ENCODE measurements around the gene UTP14A. TPM values are rescaled to one million over a fixed set of nuclear protein-coding genes. Genes with fewer than 3 reads are reported as not detected.
"Not testable (repeated sequence)": the region's sequence is repeated elsewhere in the genome, so short reads cannot be mapped to it uniquely, and the experiment has no call there.

The UTP14A gene, protein sequence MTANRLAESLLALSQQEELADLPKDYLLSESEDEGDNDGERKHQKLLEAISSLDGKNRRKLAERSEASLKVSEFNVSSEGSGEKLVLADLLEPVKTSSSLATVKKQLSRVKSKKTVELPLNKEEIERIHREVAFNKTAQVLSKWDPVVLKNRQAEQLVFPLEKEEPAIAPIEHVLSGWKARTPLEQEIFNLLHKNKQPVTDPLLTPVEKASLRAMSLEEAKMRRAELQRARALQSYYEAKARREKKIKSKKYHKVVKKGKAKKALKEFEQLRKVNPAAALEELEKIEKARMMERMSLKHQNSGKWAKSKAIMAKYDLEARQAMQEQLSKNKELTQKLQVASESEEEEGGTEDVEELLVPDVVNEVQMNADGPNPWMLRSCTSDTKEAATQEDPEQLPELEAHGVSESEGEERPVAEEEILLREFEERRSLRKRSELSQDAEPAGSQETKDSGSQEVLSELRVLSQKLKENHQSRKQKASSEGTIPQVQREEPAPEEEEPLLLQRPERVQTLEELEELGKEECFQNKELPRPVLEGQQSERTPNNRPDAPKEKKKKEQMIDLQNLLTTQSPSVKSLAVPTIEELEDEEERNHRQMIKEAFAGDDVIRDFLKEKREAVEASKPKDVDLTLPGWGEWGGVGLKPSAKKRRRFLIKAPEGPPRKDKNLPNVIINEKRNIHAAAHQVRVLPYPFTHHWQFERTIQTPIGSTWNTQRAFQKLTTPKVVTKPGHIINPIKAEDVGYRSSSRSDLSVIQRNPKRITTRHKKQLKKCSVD
- 24.4 and 25.9 TPM in 2 replicates for total RNA-seq

DNA sequence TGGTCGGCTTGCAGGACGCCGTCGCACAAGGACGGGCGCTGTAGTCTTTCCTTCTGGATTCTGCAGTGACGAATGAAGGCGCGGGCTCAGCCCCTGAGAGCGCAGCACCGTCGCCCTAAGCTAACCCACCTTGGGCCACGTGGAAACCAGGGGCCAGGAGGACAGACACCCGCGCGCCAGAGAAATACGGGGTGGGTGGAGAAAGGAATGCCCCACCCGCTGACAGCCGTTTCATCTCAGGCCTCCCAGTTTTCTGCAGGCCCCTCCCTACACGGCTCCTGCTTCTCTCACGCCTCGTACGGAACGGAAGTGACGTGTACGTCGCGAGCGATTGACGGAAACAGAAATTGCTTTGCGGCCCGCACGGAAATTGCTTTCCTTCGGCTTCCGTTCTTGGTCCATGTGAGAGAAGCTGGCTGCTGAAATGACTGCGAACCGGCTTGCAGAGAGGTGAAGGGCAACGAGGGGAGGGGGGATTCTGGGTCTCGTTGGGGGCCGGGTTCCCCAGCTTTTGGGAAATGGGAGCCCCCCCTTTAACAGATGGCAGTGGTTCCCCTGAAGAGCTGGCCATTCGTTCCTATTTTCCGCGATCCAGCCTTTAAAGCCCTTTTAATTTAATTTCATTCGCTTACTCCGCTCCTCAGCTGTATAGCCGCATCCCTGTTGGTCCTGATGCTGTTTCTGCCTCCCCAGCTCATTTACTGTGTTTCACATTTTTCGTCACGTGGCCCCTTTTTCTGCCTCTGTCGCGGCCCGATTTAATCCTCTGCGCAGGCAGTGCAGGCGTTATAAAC is at the start of gene UTP14A:
Gene UTP14A, plus strand, starts transcription at position 378 of the 794 bp plus-strand sequence. Its CDS starts 47 bp downstream, at position 425.
- DNase-seq (ENCODE audit: low read depth), result peak; percentile 84

DNA sequence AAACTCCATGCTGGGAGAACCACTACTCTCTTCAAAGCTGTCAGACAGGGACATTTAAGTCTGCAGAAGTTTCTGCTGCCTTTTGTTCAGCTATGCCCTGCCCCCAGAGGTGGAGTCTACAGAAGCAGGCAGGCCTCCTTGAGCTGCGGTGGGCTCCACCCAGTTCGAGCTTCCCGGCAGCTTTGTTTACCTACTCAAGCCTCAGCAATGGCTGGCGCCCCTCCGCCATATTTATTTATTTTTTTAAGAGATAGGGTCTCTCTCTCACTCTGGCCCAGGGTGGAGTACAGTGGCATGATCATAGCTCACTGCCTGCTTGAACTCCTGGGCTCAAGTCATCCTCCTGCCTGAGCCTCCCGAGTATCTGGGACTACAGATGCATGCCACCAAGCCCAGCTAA is 46.8 kb upstream of the UTP14A start:
- DNase-seq (ENCODE audit: low read depth), result not testable (repeated sequence)

DNA sequence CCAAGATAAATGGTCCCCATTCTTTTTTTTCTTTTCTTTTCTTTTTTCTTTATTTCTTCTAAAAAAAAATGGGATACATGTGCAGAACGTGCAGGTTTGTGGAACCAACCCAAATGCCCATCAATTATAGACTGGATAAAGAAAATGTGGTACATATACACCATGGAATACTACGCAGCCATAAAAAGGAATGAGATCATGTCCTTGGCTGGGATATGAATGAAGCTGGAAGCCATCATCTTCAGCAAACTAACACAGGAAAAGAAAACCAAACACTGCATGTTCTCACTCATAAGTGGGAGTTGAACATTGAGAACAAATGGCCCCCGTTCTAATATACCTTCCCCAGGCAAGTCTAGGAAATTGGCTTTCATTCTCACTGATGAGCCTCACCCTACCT is 39.6 kb upstream of the UTP14A start:
- not testable (repeated sequence) for DNase-seq (ENCODE audit: low read depth)

DNA sequence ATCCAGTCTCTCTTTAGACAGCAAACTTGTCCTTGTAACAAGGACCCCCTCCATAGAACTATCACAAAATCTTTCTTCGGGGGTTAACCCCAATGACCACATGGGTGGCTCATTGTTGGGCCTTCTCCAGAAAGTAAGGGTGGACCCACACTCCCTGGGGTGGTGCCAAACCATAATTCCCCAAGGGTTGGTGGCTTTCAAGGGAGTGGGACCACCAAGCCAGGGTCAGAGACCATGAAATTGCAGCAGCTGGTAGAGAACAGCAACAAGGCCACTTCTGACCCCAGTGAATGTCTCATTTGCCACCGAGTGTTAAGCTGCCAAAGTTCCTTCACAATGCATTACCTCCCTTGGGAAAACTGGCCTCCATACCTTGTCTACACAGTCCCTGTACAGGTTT is 33.4 kb upstream of the UTP14A start:
- no peak for DNase-seq (ENCODE audit: low read depth)

DNA sequence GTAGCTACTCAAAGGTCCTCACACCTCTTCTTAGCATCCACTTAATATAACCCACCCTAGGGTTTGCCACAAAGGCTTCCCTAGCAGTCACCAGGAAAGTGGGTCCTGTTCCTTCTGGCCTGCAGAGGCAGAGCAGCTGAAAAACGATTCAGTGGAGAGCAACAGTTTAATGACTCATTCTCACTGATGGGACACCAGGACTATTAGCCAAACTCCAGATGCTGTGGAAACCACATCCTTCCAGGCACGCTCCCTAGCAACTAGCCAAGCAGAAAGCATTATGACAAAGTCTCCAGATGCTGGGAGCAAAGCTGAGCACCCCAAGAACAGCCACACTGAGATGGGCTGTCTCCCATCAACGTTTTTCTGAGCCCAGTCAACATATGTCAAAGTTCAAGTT is 30.3 kb upstream of the UTP14A start:
- DNase-seq (ENCODE audit: low read depth), result peak; percentile 81

DNA sequence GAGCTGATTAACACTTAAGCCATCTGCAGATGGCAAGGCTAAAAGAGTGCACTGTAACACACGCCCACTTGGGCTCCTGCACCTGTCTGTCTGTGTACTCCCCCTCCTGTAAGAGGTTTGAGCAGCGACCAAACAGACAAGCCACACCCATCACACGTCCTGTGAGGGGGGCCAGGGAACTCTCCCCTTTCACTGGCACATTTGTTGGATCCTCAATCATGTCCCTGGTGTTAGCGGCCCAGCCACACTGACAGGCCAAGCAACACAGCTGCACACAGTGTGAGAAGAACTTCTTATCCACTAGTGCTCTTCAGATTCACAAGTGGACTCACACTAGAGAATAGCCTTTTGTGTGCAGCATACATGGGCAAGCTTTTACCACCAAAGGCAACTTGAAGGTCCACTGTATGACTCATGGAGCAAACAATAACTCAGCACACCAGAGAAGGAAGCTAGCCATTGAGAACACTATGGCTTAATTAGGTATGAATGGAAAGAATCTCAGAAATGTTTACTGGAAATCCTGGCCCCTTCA is 29.1 kb upstream of the UTP14A start:
- peak; percentile 87 for DNase-seq (ENCODE audit: low read depth)

DNA sequence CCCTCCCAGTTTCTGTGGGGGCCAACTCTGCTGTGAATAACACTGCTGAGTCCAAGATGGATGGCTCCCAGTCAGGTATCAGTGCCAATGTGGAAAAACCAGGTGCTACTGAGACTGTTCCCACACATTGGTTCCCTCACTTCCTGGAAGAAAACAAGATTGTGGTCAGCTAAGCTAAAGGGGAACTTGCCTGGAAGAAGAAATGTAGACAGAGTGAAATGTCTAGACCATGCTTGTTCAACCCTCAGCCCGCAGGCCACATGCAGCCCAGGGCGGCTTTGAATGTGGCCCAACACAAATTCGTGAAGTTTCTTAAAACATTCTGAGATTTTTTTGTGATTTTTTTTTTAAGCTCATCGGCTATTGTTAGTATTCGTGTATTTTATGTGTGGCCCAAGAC is 28.6 kb upstream of the UTP14A start:
- DNase-seq (ENCODE audit: low read depth), result no peak

DNA sequence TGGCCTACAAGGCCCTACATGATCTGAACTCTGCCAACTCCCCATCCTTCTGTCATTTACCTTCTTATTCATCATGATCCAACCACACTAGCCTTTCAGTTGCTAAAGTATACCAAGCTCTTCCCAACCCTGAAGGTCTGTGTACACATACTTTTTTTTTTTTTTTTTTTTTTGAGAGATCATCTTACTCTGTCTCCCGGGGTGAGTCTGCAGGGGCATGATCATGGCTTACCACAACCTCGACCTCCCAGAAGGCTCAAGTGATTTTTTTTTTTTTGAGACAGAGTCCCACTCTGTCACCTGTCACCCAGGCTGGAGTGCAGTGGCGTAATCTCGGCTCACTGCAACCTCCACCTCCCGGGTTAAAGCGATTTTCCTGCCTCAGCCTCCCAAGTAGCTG is 5.9 kb upstream of the UTP14A start:
- DNase-seq (ENCODE audit: low read depth), result no peak

DNA sequence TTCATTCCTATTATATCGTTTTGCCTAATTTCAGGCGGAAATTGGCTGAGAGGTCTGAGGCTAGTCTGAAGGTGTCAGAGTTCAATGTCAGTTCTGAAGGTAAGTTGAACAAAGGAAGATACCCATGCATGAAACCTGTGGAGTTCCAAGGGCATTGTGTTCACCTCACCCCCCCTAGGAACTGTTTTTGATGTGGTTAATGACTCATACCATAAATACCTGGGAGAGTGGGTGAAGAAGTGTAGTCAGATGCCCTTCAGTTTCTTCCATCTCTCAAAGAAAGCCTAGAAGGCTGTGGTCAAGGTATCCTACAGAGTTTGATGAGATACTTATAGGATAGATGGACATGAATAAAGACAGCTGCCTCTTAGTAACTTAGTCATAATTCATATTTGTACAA is 2.7 kb downstream of the UTP14A start:
- peak; percentile 35 for DNase-seq (ENCODE audit: low read depth)

DNA sequence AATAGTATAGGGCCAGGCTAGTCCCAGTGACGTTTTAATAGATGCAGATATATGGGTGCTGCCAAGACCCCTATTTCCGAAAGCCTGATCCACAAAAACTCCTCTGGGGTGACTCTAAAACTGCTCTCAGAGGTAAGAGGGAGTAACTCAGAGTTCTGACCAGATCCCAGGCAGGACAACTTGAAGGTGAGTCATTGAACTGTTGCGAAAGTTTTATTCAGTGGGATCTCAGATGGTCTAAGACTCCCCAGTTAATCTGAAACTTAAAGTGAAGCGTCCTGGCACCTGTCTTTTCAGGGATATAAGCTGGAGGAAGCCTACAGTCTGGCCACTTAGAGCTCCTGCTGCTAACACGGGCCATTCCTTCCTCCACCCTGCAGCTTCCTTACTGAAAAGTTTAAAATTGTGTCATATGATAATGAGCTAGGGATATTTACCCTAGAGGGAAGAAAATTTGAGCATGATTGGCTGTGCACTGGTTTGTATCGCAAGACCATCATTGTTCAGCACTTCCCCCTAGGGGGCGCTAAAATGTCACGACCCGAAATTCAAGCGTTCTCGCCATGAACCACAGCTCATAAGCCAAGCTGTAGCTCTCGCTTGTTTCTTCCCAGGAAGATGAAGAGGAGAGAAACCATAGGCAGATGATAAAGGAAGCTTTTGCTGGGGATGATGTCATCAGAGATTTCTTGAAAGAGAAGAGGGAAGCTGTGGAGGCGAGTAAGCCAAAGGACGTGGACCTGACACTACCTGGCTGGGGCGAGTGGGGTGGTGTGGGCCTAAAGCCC is 19.5 kb downstream of the UTP14A start:
- peak; percentile 76 for DNase-seq (ENCODE audit: low read depth)

DNA sequence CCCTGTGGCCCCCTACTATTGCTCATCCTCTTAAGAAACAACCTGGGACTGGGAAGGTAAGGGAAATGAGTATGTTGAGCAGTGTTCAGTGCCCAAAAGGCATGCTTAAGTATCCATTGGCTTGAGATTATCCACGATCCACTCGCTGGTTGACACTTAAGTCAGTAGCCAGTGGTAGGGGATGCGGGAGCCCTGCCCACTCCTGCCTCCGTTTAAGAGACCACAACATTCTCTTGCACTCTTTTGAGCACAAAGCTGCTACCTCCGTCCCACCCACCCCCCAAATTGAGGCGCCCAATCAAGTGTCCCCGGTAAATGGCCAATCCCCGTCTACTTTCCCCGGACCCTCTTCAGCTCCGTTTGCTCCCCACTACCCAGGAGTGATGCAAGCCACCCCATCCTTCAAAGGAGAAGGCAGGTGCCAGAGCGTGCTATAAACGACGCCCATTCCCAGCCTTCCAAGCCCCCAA is 25.0 kb downstream of the UTP14A start:
- DNase-seq (ENCODE audit: low read depth), result no peak

DNA sequence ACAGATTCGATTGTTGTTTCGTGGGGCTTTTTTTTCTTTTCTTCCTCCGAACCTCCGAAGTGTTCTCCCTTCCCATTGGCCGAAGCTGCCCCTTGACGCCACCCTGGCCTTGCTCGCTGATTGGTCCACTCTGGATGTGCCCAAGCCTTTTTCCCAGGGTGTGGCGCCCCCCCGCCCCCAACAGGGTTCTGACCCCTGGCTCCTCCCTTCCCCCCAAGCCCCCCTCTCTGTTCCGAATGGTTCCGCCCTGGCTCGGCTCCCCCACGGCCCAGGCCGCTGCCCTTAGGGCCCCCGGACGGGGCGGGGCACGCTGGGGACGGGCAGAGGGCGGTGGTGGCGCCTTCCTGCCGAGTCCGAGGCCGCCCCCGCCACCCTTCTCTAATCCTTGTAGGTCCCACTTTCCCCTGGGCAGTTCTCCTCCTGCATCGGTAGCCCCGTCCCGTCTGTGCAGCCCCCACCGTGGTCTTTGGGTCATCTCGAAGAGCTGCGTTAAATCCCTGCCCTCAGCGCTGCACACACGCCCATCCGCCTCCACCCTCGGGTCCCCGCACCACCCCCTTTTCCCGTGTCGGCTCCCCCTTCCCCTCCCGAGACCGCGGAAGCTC is 25.5 kb downstream of the UTP14A start:
- DNase-seq (ENCODE audit: low read depth), result peak; percentile 68

DNA sequence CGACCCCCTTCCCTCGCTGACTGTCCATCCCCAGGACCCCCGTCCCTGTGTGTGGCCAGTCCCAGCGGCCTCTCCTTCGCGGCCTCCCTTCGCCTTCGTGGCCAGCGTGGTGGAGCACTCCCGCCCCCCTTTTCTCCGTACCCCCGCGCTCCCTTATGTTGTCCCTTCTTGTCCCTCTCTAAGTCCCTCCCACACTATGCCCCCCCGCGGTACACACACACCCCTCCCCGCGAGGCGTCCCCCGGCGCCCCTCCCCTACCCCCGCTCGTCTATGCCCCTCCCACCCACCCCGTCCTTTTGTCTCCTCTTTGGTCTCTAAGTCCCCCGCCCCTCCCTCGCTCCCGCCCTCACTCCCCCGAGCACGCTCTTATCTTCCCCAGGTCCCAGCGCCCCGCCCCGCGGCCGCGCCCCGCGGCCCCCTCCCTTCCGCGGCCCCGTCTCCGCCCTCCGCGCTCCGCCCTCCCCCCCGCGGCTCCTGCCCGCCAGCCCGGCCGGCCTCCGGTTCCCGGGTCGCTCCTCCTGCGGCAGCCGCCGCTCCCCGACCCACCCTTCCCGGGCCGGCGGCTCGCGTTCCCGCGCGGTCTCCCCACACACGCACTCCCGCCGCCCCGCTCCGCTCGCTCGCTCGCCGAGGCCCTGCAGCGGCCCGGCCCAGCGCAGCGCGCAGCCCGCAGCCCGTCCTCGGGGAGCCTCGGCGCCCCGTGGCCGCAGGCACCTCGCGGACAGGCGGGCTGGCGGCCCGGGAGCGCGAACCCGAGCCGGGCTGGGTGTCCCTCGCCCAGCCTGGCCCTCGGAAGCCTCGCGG is 26.3 kb downstream of the UTP14A start:
- peak; percentile 66 for DNase-seq (ENCODE audit: low read depth)

DNA sequence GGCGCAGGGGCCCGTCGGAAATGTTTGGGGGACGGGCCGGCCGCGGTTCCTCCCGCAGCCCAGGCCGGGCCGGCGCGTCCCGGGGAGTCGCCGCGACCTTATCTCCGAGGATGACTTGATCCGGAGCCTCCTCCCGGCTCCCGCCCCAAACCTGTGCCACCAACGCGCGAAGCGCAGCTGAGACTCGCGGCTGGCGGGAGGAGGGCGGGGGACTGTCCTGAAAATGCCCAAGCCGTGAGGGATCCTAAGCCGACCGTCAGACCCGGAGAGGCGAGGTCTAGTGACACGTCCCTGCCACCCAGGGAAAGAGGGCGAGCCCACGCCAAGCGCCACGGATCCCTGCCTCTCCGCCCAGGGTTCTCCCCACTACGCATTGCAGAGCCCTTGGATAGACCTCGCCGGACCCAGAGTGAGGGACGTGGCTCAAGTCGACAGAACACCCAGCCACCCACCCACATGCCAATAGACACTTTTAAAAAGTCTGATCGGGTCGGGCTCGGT is 26.9 kb downstream of the UTP14A start:
- DNase-seq (ENCODE audit: low read depth), result no peak

DNA sequence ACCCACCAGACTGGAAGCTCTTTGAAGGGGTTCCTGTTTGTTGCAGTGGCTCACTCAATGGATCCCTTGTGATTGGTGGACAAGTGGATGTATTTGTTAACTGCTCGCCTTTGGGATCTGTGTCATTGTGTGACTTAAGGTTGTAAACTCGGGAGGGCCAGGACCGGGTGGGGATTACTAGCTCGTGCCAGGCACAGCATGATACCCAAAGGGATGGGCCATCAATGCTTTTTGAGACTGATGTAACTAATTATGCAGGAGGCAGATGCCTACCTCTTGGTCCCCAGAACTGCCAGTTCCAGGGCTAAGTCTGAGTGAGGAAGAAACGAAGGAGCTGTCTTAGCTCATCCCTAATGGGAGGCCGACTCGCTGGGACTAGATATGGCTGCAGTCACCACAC is 27.7 kb downstream of the UTP14A start:
- no peak for DNase-seq (ENCODE audit: low read depth)

DNA sequence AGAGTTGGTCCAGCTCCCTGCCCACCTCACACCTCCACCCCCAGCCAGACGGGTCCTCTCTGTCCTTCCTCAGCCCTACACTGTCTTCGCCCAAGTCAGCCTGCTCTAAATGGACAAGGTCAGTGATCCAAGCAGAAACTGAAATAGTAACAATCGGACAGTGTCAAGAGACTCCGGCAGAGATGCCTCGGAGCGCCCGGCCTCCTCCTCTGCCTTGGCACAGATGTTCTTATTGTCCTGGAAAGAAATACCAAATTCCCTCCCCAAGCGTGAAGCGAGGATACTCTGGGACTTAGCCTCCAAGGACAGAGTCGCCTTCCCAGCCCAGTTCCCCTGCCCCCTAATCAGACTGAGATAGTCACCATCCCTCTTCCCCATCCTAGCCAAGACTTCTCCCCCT is 28.5 kb downstream of the UTP14A start:
- DNase-seq (ENCODE audit: low read depth), result no peak

DNA sequence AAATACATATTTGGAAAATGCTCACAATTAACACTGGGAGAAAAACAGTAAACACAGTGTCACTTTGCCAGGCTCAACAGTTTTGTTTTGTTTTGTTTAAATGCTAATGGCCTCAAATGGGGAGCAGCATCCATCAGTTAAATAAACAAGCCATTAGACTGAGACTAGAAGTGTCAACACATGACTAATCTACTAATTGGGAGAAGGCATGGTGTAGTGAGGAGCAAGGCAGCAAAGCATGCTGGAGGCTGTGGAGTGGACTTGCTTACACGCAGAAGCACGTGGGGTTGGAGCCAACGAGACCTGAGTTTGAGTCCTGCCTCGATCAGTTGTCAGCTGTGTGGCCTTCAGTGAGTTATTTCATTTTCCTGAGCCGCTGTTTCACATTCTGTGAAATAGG is 29.0 kb downstream of the UTP14A start:
- DNase-seq (ENCODE audit: low read depth), result no peak

DNA sequence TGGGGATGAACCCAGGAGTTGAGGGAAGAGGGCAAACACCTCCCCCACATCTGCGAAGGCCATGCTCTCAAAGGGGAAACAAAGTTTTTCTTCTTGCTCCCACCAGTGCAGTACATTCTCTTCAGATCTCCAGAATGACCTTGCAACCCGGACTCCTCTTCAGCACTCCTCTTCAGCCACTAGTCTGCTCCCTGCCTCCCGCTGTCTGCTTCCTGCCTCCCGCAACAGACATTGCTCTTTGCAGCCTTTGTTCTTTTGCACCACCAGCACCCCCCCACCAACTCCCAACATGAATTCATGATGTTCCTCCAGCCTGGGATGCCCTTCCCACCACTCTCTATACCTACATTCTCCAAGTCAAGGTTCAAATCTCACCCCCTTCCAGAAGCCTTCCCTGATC is 32.1 kb downstream of the UTP14A start:
- no peak for DNase-seq (ENCODE audit: low read depth)

DNA sequence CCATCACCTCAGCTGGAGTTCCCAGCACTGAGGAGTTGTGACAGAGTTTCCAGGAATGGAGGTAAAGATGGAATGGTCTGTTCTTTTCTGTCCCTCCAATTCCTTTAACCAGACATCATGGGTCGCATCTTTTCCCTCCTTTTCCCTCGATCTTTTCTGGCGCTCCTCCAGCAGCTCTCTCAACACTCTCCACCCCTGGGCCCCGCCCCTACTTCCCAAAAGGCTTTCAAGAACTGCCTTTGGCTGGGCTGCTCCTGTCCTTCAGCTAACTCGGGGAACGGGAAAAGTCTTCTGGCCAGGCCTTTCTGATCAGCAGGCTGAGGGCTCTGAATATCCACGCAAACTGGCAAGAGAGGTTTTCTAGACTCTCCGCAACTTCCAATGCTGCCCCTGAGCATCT is 34.0 kb downstream of the UTP14A start:
- no peak for DNase-seq (ENCODE audit: low read depth)

DNA sequence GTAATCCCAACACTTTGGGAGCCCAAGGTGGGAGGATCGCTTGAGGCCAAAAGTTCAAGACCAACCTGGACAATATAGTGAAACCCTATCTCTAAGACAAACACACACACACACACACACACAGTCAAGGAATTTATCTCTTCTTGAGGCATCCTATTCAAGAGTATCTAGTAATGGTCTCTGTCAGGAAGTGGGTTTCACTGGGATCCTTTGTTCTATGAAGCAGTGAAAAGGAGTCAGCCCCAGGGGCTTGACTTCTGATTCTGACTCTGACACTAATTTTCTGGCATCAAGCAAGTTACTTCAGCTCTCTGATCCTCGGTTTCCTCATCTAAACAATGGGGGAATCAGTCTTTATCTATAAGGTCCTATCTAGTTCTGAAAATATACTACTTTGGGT is 34.8 kb downstream of the UTP14A start:
- DNase-seq (ENCODE audit: low read depth), result no peak

Data from renal cortical epithelial cell (primary cell).